Measurements from ENCODE around the gene MLXIP.
A peak's percentile ranks its signal among the peaks of the same experiment; 100 is the strongest.

The MLXIP gene

GRCh38 chr12:122061253-122061652 is 17.3 kb upstream of the MLXIP start:
- H3K36me3 Mint-ChIP-seq = peaks cover 36 to 55% of the 10 kb centered on the region in 2 donors
- peaks cover 19 to 38% of the 10 kb centered on the region in 2 donors for H3K4me1 Mint-ChIP-seq
- DNase-seq (no peak), ATAC-seq (replicated peaks) (no peak)
- no peaks in the 10 kb centered on the region for H3K27me3 Mint-ChIP-seq
- H3K9me3 Mint-ChIP-seq = no peaks in the 10 kb centered on the region
- H3K4me3 Mint-ChIP-seq = no peak overlapping the region
- H3K27ac Mint-ChIP-seq = no peak overlapping the region

- Mint-ChIP-seq H3K36me3 (peaks cover 19 to 38% of the 10 kb centered on the region in 2 donors), H3K4me1 (peaks cover 25 to 46% of the 10 kb centered on the region in 2 donors), H3K9me3 (no peaks in the 10 kb centered on the region), H3K27me3 (no peaks in the 10 kb centered on the region), H3K27ac (peak overlapping the region; percentile 87), H3K4me3 (peak overlapping the region in 1 of 2 donors; percentile 12)
- DNase-seq = no peak
- ATAC-seq (replicated peaks) = peak in 1 of 2 donors; percentile 10
These were observed 15.5 kb upstream of the MLXIP start for GRCh38 chr12:122062832-122063693.

- Mint-ChIP-seq H3K36me3 (peaks cover 13 to 34% of the 10 kb centered on the region in 2 donors), H3K9me3 (no peaks in the 10 kb centered on the region), H3K27ac (peak overlapping the region; percentile 87), H3K4me3 (peak overlapping the region in 1 of 2 donors; percentile 25), H3K4me1 (peaks cover 29 to 52% of the 10 kb centered on the region in 2 donors), H3K27me3 (no peaks in the 10 kb centered on the region)
- no peak for ATAC-seq (replicated peaks)
- no peak for DNase-seq
These were observed 14.9 kb upstream of the MLXIP start for GRCh38 chr12:122063694-122064024.

GRCh38 chr12:122064025-122064777 is 14.4 kb upstream of the MLXIP start:
- Mint-ChIP-seq H3K4me1 (peaks cover 29 to 54% of the 10 kb centered on the region in 2 donors), H3K27ac (no peak overlapping the region), H3K4me3 (peak overlapping the region; percentile 17 to 25), H3K9me3 (no peaks in the 10 kb centered on the region), H3K27me3 (no peaks in the 10 kb centered on the region), H3K36me3 (peaks cover 8 to 29% of the 10 kb centered on the region in 2 donors)
- peak; percentile 27 for DNase-seq
- peak; percentile 61 to 66 for ATAC-seq (replicated peaks)

GRCh38 chr12:122064780-122065588 is 13.6 kb upstream of the MLXIP start:
- no peaks in the 10 kb centered on the region for H3K27me3 Mint-ChIP-seq
- H3K36me3 Mint-ChIP-seq = peaks cover 2 to 23% of the 10 kb centered on the region in 2 donors
- H3K9me3 Mint-ChIP-seq = no peaks in the 10 kb centered on the region
- H3K4me1 Mint-ChIP-seq = peaks cover 33 to 60% of the 10 kb centered on the region in 2 donors
- no peak for DNase-seq
- ATAC-seq (replicated peaks) = no peak
- no peak overlapping the region for H3K27ac Mint-ChIP-seq
- no peak overlapping the region for H3K4me3 Mint-ChIP-seq

- Mint-ChIP-seq H3K9me3 (no peaks in the 10 kb centered on the region), H3K4me1 (peaks cover 33 to 60% of the 10 kb centered on the region in 2 donors)
- ATAC-seq (replicated peaks) = peak in 1 of 2 donors; percentile 6
These were observed 11.0 kb upstream of the MLXIP start for GRCh38 chr12:122067548-122067947.

GRCh38 chr12:122067966-122068365 is 10.6 kb upstream of the MLXIP start:
- Mint-ChIP-seq H3K27ac (peak overlapping the region; percentile 72), H3K27me3 (no peaks in the 10 kb centered on the region), H3K9me3 (no peaks in the 10 kb centered on the region), H3K4me3 (peak overlapping the region; percentile 39 to 45), H3K4me1 (peaks cover 34 to 57% of the 10 kb centered on the region in 2 donors), H3K36me3 (peaks cover 2 to 3% of the 10 kb centered on the region in 2 donors)
- peak; percentile 68 for DNase-seq
- ATAC-seq (replicated peaks) = peak; percentile 93 to 98

More at GRCh38 chr12:122067548-122067947, 11.0 kb upstream of the MLXIP start:
- H3K27me3 Mint-ChIP-seq = no peaks in the 10 kb centered on the region
- DNase-seq = no peak
- peaks cover 2 to 6% of the 10 kb centered on the region in 2 donors for H3K36me3 Mint-ChIP-seq
- peak overlapping the region; percentile 9 for H3K27ac Mint-ChIP-seq
- peak overlapping the region; percentile 39 to 45 for H3K4me3 Mint-ChIP-seq

- Mint-ChIP-seq H3K36me3 (no peaks in the 10 kb centered on the region), H3K4me1 (peaks cover 26 to 38% of the 10 kb centered on the region in 2 donors), H3K9me3 (no peaks in the 10 kb centered on the region), H3K27me3 (no peaks in the 10 kb centered on the region), H3K4me3 (no peak overlapping the region), H3K27ac (no peak overlapping the region)
- no peak for DNase-seq
- ATAC-seq (replicated peaks) = no peak
These were observed 6.3 kb upstream of the MLXIP start for GRCh38 chr12:122072031-122072970.

- DNase-seq (no peak), ATAC-seq (replicated peaks) (no peak)
- Mint-ChIP-seq H3K4me3 (no peak overlapping the region), H3K36me3 (no peaks in the 10 kb centered on the region), H3K27me3 (no peaks in the 10 kb centered on the region), H3K4me1 (peaks cover 17 to 28% of the 10 kb centered on the region in 2 donors), H3K9me3 (no peaks in the 10 kb centered on the region), H3K27ac (no peak overlapping the region)
These were observed 4.7 kb upstream of the MLXIP start for GRCh38 chr12:122073815-122074214.

- peaks cover 1 to 11% of the 10 kb centered on the region in 2 donors for H3K36me3 Mint-ChIP-seq
- no peak overlapping the region for H3K27ac Mint-ChIP-seq
- ATAC-seq (replicated peaks) (no peak), DNase-seq (no peak)
- peaks cover 33 to 47% of the 10 kb centered on the region in 2 donors for H3K4me1 Mint-ChIP-seq
- no peaks in the 10 kb centered on the region for H3K27me3 Mint-ChIP-seq
- H3K4me3 Mint-ChIP-seq = peak overlapping the region; percentile 25 to 56
- no peaks in the 10 kb centered on the region for H3K9me3 Mint-ChIP-seq
These were observed 1.6 kb upstream of the MLXIP start for GRCh38 chr12:122076743-122077495.

GRCh38 chr12:122079033-122079531 is 526 bp downstream of the MLXIP start:
- ATAC-seq (replicated peaks) (no peak), DNase-seq (no peak)
- Mint-ChIP-seq H3K27me3 (no peaks in the 10 kb centered on the region), H3K4me1 (peaks cover 45 to 69% of the 10 kb centered on the region in 2 donors), H3K27ac (peak overlapping the region; percentile 93), H3K4me3 (peak overlapping the region; percentile 89 to 94), H3K36me3 (peaks cover 9 to 19% of the 10 kb centered on the region in 2 donors), H3K9me3 (no peaks in the 10 kb centered on the region)

- H3K4me3 Mint-ChIP-seq = peak overlapping the region; percentile 89 to 94
- H3K9me3 Mint-ChIP-seq = no peaks in the 10 kb centered on the region
- no peaks in the 10 kb centered on the region for H3K27me3 Mint-ChIP-seq
- H3K27ac Mint-ChIP-seq = peak overlapping the region; percentile 93
- H3K4me1 Mint-ChIP-seq = peaks cover 45 to 72% of the 10 kb centered on the region in 2 donors
- DNase-seq = no peak
- no peak for ATAC-seq (replicated peaks)
- H3K36me3 Mint-ChIP-seq = peaks cover 11 to 24% of the 10 kb centered on the region in 2 donors
These were observed 1.1 kb downstream of the MLXIP start for GRCh38 chr12:122079532-122080081.
